Renal pelvis (tissue), 4 donors: ENCODE measurements around the gene FOXP1. TPM values are rescaled to one million over a fixed set of nuclear protein-coding genes. Genes with fewer than 3 reads are reported as not detected.
A peak's percentile ranks its signal among the peaks of the same experiment; 100 is the strongest.

Experiments
- DNase-seq: peaks from one replicate; pipeline ENCODE4 v3.0.0-alpha.2; 2013
- polyA plus RNA-seq, 3 donors: library from polyadenylated mRNA; unstranded; fragments of 120-200 nt; gene quantifications; one replicate each; pipeline ENCODE4 v1.2.1, GENCODE V29; 2013; ENCODE audit not compliant: insufficient read length in 3 of 3

Gene FOXP1
- polyA plus RNA-seq, 3 donors: 33.6 to 43.2 (median 40.6) TPM

DNA sequence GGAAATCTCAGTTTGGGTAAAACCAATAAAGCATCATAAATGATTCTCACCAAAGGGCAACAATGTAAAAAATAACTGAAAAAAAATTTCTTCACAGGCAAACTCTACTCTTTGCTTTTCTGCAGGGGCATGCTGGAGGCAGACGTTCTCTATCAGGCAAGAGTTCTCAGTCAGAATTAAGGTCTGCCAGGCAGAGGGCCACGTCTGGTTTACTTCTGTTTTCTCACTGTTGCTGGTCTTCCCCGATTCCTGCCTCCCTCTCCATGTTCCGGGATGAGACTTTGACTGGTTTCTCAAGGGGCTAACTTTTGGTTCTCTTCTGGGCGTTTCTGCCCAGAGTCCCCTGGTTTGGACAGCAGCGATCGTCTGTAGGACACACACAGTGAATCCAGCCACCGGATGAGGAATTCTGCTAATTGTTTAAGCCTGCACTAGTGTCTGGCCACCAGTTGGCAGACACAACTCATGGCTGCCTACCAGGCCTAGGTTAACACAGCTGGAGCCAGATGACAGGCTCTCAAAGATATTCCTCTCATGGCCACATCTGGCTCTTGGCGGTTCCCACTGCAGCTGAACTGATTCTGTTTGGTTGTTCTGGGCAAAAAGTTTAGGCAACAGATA is 273.1 kb downstream of the FOXP1 start:
- DNase-seq: no peak

DNA sequence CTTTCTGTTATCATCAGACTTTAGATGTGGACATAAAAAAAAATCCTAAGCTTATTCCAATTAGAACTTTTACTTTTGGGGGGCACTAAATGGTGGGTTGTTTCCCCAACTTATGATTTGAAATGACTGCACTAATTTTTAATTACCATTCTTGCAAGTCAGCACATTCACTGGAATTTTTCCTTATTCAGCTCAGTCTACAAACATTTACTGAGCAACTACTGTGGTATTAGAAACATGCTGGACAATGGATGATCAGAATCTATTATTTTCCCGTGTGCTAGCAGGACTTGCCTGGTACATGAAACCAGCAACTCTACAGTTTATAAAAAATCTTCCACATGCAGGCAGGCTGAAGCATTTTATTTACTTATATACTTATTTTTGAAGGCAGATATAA is 273.6 kb downstream of the FOXP1 start:
- DNase-seq: no peak

DNA sequence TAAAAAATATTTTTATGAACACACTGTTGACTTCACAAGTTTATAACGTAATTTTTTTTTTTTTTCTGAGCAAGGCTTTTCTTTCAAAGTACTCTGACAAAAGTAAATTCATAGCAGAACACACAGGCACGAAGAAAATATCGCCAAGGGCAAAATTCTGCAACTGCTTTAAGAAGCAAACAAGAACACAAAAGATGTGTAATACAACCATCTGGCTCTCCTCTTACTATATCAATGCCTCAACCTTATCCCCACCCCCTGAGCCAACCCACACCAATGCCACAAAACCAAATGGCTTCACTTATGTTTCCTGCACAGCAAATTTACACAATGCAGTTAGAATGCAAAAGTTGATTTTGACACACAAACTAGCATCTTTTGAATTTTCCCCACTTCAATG is 274.2 kb downstream of the FOXP1 start:
- DNase-seq: no peak

DNA sequence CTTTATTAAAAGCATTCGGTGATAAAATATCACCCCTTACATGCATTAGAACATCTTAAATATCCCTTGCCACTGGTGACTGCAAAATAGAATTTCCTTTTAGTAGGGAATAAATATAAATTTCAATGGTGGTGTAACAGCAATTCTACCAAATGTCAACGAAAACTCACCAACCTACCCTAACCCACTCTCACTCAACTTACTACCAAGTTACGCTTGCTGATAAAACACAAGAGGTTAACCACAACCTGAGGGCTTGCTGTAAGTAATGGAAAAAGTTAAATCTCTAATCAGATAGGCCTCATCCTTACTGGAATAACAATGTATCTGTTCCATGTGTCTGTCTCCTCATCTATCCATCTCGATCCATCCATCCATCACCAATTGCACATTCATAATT is 274.7 kb downstream of the FOXP1 start:
- no peak for DNase-seq

DNA sequence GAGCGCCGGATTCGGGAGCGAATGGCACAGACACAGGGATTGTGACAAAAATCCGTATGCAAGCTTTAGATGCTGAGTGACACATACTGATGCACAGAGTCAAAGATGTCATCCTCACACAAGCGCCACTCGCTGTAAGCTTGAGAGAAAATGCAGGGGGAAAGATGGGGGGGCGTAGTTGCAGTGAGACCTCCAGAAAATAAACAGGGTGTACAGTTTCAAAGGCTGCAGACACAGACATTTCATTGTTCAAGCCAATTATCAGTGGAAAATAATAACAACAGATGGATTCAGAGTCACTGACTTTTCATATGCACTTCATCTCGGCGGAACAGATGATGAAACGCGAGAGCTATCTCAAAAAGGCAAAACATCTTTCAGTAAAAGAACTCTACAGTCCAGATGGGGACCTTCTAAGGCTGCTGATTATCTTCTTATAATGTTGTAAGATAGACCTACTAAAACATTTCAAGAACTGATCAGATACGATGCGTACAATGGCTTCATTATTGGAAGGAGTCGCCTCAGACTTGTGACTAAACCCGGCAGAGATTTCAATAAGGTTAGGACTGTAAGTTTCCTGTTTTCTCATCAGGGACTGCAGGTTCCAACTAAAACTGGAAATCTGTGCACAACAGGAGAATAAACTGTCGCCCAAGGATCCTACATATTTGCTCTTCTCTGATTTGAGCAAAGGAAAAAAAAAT is 275.4 kb downstream of the FOXP1 start:
- no peak for DNase-seq

DNA sequence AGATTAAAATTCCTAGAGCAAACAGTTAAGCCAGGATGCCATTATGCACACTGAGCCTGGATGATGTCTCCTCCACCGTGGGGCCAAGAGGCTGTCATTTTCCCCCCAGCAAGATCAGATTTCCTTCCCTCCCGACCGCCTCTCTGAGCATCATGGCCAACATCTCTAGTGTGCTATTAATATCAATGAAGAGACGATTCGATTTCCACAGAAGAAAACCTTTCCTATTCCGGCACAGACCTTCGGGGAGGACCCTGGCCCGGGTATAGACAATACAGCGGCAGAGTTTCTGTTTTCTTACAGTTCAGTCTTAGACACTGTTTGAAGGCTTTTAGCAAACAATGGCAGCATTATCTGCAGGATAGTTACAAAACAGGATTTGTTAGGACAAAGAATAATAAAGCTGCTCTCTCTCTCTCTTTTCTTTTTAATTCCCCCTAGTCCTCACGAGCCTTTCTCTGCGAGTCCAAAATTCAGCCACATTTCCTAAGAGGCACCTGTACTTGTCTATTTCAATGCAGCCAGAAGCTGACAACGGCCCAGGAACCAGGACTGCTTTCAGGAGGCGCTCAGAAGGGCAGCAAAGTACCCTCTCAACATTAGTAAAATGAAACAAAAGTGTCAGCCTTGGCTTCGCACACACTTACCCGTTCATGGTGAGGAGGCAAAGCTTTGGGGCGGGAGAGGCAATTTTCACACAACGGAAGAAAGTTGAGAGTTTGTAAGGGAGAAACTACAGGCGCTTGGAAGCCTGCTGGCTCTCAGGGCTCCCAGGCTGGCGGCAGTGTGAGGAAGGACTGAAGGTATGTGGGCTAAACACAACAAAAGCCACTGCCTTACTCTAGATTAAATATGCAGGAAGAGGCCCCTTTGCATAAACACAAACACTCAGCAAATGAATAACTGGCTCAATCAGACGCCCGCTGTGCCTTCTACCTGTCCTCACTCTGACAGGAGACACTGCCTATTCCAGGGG is 278.0 kb downstream of the FOXP1 start:
- DNase-seq: peak; percentile 35

DNA sequence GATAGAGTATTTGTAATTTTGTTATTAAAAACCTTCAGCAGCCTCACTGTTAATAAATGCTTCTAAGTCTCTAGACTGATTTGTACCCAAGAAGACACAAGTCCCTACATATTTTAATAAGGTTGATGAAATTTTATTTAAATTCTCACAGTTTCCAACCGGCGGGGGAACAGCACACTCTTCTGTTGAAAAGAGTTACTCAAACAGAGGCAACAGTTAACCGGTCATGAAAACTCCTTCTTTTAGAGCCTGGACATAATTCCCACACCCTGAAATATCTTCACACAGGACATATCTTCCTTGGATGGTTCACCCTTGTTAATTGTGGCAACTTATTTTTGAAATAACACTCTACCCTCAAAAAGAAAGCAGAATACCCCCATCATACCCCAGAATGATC is 278.8 kb downstream of the FOXP1 start:
- peak; percentile 26 for DNase-seq

DNA sequence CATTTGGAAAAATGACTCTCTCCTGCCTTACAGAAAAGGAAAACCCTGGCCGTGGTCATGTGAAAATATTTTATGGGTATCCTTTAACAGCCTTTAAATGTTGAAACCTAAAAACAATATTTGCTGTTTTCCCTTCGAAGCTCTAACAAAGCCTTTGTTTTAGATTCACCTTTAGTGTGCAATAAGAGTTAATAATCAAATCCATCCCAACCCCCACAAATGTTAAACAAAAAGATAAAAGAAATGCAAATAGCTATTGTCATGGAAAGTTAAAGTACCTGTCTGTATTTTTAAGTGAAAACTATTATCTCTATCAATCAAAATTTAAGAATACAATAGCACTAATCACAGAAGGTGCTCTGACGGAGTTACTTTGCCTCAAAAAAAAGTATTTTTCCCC is 279.3 kb downstream of the FOXP1 start:
- no peak for DNase-seq

DNA sequence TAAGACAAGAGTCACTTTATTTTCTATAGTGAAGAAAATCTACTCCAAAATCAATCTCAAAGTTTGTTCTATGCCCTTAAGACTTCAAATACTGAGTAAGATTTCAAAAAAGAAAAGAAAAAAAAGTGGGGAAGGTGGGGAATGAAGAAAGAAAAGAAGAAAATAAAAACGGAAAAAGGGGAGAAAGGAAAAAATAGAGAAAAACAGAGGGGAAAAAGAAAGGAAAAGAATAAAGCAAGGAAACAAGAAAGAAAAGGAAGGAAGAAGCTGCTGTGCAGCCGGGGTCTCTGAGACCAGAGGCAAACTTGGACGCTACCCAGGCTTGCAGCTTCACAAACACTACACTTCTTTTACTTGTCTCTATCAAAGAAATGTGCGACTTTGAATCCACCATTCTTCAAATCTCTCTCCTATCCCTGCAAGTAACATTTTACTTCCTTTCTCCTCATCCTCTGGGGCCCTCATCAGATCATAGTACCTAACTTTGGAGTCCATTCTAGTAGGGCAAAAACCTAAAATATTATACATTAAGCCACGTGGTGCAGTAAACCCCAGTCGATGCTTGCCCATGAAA is 279.8 kb downstream of the FOXP1 start:
- no peak for DNase-seq

DNA sequence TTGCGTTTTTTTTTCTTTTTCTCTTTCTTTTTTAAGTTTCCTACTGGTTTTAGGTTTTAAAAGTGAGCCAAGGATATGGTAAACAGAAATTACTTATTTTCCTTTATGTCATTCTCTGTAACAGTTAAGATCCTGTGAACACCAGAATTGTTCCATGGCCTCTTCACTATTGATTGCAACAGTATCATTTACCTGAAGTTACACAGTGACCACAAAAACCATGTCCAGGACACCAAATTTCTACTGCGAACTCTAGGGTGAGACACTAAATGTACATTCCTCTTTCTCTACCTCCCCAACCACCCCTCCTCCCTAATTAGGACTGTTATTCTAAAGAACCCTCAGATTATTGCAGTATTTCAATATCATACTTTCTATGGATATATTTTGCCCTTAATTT is 280.9 kb downstream of the FOXP1 start:
- no peak for DNase-seq

DNA sequence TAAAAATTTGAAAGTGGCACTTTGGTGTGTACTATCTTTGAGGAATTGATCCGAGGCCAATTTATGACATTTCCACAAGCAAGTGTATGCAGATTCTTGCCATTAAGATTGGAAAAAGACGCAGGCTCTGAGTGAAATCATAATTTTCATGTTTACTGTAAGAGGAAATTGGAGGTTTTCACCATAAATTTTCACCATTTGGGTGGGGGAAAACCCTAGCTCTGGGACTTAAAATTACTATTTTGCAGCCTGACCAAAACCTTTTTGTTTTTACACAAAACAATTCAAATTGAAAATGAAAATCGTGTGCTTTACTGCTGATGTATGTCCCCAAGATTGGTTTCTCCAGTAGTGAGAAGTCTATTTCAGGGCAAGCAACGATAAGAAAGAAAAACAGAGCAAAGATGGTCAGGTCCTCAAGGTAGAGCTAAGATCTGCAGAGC is 282.6 kb downstream of the FOXP1 start:
- no peak for DNase-seq

DNA sequence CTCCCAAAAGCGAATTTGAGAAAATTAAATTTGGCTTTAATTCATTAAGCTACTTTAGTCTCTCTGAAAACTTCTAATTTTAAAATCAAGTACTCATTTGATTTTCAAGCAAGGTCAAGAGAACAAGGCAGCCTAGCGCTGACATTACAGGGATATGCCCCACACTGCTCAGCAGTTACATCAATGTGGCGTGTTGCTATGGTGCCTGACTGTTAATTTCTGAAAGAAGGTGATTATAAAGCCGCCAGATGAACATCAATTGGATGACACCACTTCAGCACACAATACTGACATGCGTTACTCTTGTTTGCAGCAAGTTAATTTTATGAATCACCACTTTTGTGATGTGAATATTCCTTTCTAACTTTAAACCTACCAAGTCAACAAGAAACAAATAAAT is 284.4 kb downstream of the FOXP1 start:
- no peak for DNase-seq

DNA sequence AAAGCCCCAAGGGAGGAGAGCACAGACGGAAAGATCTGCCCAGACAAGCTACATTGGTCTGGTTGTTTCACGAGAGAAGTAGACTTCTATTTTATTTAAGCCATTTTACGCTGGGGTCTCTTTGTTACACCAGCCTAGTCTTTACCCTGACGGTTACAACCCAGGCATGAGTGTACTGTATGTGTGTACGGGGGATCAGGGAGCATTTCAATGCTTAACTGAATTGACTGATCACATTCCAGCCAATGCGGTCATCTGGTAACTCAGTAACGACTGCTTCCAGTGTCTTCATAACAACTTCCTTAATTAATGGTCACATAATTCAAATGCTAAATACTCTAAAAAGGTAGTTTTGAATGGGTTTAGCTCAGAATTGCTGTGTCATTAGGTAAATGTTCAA is 288.6 kb downstream of the FOXP1 start:
- no peak for DNase-seq

DNA sequence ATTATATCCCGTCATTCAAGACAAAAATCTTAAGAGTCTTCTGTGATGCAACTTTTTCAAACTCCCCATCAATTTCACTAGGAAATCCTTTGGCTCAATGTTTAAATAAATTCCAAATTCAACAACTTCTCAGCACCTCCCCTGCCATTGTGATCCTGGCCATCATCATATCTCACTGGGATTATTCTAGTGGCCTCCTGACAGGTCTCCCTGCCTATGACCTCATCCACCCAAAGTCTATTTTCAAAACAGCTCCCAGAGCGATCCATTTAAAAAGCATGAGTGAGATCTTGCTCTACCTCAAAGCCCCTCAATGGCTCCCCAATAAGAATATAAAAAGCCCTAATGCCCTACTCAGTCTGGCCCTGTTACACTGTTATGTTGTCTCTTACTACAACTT is 293.2 kb downstream of the FOXP1 start:
- DNase-seq: no peak

DNA sequence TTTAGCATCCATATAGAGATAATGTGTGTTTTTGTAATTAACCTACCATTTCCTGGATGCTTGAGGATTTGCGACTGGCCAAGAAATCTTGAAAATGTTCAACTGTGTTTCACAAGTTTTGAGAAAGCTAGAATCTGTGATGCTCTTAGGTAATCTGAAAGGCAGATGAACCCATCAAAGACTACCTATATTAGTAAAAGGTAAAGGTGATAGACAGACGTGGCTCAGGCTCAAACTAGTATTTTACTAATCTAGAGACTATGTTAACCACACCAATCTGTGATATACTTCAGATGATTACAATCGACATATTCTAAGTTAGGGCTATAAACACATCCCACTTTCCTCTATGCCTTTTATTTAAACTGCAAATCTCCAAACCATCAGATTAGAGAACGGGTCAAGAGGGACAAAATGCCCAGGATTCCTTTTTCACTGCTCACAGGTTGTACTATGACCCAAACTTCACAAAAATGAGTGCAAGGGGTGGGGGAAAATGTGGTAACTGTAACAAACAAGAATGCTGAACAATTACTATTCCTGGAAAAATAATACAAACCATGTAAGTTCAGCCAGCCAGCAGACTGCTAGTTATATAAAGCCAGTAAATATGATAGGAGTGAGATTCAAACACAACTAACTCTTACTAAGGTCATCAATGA is 295.1 kb downstream of the FOXP1 start:
- DNase-seq: no peak

DNA sequence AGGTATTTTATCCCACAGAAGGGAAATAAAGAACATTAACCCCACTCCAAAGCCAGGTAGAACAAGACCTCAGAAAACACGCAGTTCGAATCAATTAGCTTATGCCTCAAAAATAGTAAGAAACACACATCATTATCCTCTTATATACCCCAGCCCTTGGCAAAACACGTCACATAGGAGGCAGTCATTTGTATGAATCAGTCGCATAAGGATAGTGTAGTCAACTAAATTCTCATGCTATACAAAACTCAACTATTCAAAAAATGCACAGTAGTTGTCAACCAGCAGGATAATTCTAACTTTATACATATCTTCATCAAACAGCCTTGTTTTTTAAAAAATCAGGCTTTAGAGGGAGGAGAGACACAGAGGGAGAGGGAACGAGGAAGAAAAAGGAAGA is 298.4 kb downstream of the FOXP1 start:
- no peak for DNase-seq

DNA sequence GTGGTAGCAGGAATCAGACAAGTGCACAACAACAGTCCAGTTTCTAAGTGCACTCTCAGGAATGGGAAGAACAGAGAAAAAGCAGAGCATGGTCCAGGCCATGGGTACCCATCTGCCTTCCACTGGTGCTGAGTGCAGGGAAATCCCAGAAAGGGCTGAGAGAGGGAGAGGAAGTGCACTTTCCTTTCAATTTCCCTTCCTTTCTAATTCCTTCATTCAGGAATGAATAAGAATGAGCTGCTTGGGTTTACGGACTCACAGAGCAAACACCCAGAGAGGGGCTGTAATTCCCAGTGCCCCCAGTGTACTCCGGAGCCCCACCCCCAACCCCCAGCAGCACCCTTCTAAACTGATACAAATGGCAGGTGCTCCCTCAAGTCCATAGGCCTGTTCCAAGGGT is 300.6 kb downstream of the FOXP1 start:
- DNase-seq: no peak

DNA sequence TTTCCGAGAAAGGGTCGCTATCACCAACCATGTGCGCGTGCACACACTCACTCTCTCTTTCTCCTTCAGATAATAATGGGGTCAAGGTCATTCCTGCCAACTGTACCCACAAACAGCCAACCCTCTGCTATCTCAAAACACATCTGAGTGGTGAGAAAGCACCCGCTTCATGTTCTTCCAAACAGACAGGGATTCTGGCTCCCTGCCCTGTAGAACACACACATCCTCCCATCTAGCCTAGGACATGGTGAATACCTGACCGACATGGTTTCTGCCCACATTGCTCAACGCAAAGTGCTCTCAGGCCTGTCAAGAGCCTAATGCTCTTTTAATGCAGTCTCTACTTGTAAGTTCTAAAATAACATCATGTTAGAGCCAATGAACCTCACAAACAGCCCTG is 302.2 kb downstream of the FOXP1 start:
- DNase-seq: no peak

DNA sequence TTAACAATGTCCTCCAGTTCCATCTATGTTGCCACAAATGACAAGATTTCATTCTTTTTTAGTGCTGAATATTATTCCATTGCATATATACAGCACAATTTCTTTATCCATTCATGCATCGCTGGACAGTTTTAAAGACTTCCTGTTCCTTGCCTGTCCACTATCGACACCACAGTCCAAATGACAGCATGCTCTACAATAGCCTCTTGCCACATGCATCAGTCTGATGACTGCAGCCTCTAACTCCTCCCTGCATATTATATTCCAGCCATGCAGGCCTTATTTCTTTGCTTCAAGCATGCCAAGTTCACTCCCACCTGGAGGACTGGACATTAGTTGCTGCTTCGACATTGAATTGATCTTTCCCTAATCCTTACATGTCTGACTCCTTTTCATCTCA is 306.2 kb downstream of the FOXP1 start:
- DNase-seq: no peak

DNA sequence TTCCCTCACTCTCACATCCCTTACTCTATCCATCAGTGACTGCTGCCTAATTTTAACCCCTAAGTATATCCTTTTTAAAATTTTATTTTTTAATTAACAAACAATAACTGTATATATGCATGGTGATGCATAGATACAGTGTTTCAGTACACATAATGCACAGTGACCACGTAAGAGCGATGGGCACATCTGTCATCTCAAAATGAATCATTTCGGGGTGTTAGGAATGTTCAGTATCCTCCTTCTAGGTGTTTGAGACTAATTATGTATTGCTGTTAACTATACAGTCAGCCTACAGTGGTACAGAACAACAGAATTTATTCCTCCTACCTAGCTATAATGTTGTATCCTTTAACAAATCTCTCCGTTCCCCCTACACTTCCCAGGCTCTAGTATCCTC is 307.0 kb downstream of the FOXP1 start:
- no peak for DNase-seq

DNA sequence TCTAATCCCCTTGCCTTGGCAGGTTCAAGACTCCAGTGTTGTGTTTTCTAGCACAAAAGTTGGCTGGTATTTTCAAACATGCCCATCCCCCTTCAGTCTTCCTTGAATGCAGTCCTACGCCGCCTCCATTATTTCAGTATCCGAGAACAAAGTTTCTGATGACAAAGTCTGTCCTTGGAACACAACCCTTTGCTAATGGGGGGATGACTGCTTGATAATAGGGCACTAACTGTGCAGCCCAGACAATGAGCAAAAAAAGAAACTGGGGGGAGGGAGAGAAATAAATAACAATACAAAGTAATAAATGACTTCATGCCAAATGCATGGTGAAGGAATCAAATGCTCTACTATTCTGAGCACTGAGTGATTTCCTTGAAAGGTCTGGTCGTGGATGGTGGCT is 310.1 kb downstream of the FOXP1 start:
- no peak for DNase-seq

DNA sequence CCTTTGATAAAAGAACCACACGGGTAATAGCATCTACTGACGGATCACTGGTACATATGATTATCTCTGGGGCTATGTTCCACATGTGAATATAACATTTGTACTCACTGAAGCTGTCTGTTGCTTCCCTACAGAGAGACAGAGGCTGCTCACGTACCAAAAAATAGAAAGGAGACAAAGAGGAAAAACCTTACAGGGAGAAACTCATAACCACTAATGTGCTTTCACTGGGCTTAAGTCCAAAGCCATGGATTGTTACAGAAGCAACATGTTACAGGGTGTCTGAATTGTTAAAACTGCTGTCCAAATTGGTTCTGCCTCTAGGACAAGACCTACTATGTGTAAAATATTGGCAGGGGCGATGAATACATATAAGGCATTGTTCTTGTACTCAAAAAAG is 311.9 kb downstream of the FOXP1 start:
- no peak for DNase-seq
